OCI-LY3 (cell line): ENCODE data around the gene CLDN17.

Experiments used
- H2AFZ ChIP-seq: fragments of 200-600, 300-600 bp; shearing (Covaris generic); 2 replicates; pipeline ENCODE4 v1.6.0; 2014; ENCODE audit warnings: antibody characterized with exemption, low read depth, low read length
- H3K27ac ChIP-seq: fragments of 200-600, 300-600 bp; sonication (generic); 2 replicates; pipeline ENCODE4 v1.5.1; 2014; ENCODE audit warnings: mild to moderate bottlenecking, low read length, moderate library complexity, mixed read lengths
- H3K27me3 ChIP-seq: fragments of 200-600, 300-600 bp; sonication (generic); 2 replicates; pipeline ENCODE4 v1.6.1; 2014; ENCODE audit warnings: low read depth, low read length, mixed read lengths
- H3K36me3 ChIP-seq: fragments of 200-600, 300-600 bp; sonication (generic); replicated peaks from 2 replicates; pipeline ENCODE3; 2014; ENCODE audit warnings: low read depth, low read length, mixed read lengths
- H3K4me1 ChIP-seq: fragments of 300-600, 200-600 bp; sonication (generic); 2 replicates; pipeline ENCODE4 v1.6.1; 2014; ENCODE audit warnings: low read length, mixed read lengths
- H3K4me2 ChIP-seq: fragments of 200-600, 300-600 bp; sonication (generic); 2 replicates; pipeline ENCODE4 v1.6.1; 2014; ENCODE audit warnings: low read length, mixed read lengths
- H3K4me3 ChIP-seq: fragments of 300-600, 200-600 bp; sonication (generic); 2 replicates; pipeline ENCODE4 v1.5.1; 2014; ENCODE audit warnings: antibody characterized with exemption, mild to moderate bottlenecking, low read length, moderate library complexity
- H3K79me2 ChIP-seq: fragments of 300-600, 200-600 bp; shearing (Covaris generic); 2 replicates; pipeline ENCODE4 v1.6.1; 2014; ENCODE audit warnings: mild to moderate bottlenecking, low read length, mixed read lengths
- H3K9ac ChIP-seq: fragments of 300-600, 200-600 bp; shearing (Covaris generic); 2 replicates; pipeline ENCODE4 v1.6.0; 2014; ENCODE audit warnings: mild to moderate bottlenecking, low read length, moderate library complexity
- H3K9me3 ChIP-seq: fragments of 200-600, 300-600 bp; shearing (Covaris generic); 2 replicates; pipeline ENCODE4 v1.6.1; 2014; ENCODE audit warnings: low read length, mixed read lengths; ENCODE audit not compliant: insufficient read depth
- H4K20me1 ChIP-seq: fragments of 200-600, 300-600 bp; sonication (generic); 2 replicates; pipeline ENCODE4 v1.6.1; 2016; ENCODE audit warnings: low read length, mixed read lengths; ENCODE audit not compliant: insufficient read depth
- EZH2phosphoT487 ChIP-seq: fragments of 200-600 bp; shearing (Covaris generic); IDR thresholded peaks from 2 replicates; pipeline ENCODE4 v1.6.1; 2018; ENCODE audit warnings: antibody characterized with exemption, mixed run types, low read depth
- TF ChIP-seq, protein P1 (sequence below): fragments of 200-600, 300-600 bp; sonication (generic); IDR thresholded peaks from 2 replicates; pipeline ENCODE4 v1.5.1; 2014; ENCODE audit warnings: antibody characterized with exemption, low read length, low read depth

CLDN17 gene

DNA sequence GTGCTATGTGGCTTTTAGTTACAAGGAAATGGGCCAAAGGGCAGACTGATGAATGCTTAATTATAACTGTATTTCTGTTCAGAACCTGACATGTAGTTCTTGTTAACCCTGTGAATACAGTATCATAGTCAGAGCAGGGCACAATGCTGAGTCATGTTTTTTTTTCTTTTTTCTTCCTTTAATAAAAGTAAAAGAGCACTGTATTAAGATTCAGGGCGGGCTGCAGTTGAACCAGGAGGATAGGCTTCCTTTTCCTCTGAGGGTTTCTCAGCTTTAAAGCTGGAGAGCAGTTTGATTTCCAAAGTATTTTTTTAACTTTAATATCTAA, 40.6 kb upstream of the CLDN17 start:
- H3K27me3 ChIP-seq, result no peaks in the 10 kb centered on the region
- no peaks in the 10 kb centered on the region for H4K20me1 ChIP-seq
- H3K4me1 ChIP-seq, result no peaks in the 10 kb centered on the region
- no peak overlapping the region for H3K4me3 ChIP-seq
- H3K27ac ChIP-seq, result no peak overlapping the region
- H3K4me2 ChIP-seq, result no peak overlapping the region
- H2AFZ ChIP-seq, result no peak overlapping the region
- H3K9me3 ChIP-seq, result no peaks in the 10 kb centered on the region
- H3K79me2 ChIP-seq, result no peaks in the 10 kb centered on the region
- no peaks in the 10 kb centered on the region for H3K36me3 ChIP-seq
- TF ChIP-seq, protein P1, sequence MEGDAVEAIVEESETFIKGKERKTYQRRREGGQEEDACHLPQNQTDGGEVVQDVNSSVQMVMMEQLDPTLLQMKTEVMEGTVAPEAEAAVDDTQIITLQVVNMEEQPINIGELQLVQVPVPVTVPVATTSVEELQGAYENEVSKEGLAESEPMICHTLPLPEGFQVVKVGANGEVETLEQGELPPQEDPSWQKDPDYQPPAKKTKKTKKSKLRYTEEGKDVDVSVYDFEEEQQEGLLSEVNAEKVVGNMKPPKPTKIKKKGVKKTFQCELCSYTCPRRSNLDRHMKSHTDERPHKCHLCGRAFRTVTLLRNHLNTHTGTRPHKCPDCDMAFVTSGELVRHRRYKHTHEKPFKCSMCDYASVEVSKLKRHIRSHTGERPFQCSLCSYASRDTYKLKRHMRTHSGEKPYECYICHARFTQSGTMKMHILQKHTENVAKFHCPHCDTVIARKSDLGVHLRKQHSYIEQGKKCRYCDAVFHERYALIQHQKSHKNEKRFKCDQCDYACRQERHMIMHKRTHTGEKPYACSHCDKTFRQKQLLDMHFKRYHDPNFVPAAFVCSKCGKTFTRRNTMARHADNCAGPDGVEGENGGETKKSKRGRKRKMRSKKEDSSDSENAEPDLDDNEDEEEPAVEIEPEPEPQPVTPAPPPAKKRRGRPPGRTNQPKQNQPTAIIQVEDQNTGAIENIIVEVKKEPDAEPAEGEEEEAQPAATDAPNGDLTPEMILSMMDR, result no peak
- no peak for TF ChIP-seq EZH2phosphoT487
- H3K9ac ChIP-seq, result no peak overlapping the region

GRCh38 chr21:30206551-30207251, 40.1 kb upstream of the CLDN17 start:
- H2AFZ ChIP-seq, result no peak overlapping the region
- no peaks in the 10 kb centered on the region for H3K9me3 ChIP-seq
- no peak overlapping the region for H3K9ac ChIP-seq
- H3K27ac ChIP-seq, result no peak overlapping the region
- no peaks in the 10 kb centered on the region for H3K4me1 ChIP-seq
- TF ChIP-seq EZH2phosphoT487, result no peak
- TF ChIP-seq, protein P1, result no peak
- H3K79me2 ChIP-seq, result no peaks in the 10 kb centered on the region
- no peaks in the 10 kb centered on the region for H4K20me1 ChIP-seq
- no peak overlapping the region for H3K4me2 ChIP-seq
- H3K27me3 ChIP-seq, result no peaks in the 10 kb centered on the region
- no peaks in the 10 kb centered on the region for H3K36me3 ChIP-seq
- H3K4me3 ChIP-seq, result no peak overlapping the region

DNA sequence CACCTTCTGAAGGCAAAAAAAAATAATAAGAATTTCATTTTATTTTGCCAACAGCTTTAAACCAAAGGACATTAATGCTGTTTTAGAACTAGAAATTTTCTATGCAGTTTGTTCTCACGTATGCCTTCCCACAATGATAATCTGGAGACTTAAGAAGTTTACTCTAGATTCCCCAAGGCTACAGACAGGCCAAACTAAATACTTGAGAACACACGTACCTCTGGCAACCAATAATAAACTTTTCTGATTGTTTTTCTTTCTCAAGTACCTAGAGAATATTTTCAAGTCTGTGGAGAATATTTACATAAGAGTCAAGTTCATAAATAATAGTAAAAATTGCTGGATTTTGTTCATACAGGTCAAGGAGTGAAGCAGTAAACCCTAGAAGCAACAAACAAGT, 33.4 kb upstream of the CLDN17 start:
- no peaks in the 10 kb centered on the region for H4K20me1 ChIP-seq
- no peak overlapping the region for H3K27ac ChIP-seq
- H3K36me3 ChIP-seq, result no peaks in the 10 kb centered on the region
- no peaks in the 10 kb centered on the region for H3K9me3 ChIP-seq
- H3K27me3 ChIP-seq, result no peaks in the 10 kb centered on the region
- no peak overlapping the region for H3K4me3 ChIP-seq
- no peak overlapping the region for H3K9ac ChIP-seq
- no peaks in the 10 kb centered on the region for H3K79me2 ChIP-seq
- no peak overlapping the region for H2AFZ ChIP-seq
- no peaks in the 10 kb centered on the region for H3K4me1 ChIP-seq
- TF ChIP-seq EZH2phosphoT487, result no peak
- TF ChIP-seq, protein P1, result no peak
- no peak overlapping the region for H3K4me2 ChIP-seq

- Histone ChIP-seq H3K9ac (no peak overlapping the region), H4K20me1 (no peaks in the 10 kb centered on the region), H3K36me3 (no peaks in the 10 kb centered on the region), H3K27ac (no peak overlapping the region), H3K4me1 (no peaks in the 10 kb centered on the region), H3K4me2 (peak overlapping the region; percentile 27; the same call in 1 of the 2 replicates), H3K4me3 (no peak overlapping the region), H2AFZ (0 out of 2 replicates have a peak overlapping the region, but pooled peaks have one; percentile 23), H3K9me3 (no peaks in the 10 kb centered on the region), H3K79me2 (no peaks in the 10 kb centered on the region), H3K27me3 (no peaks in the 10 kb centered on the region)
- TF ChIP-seq, protein P1, result peak; percentile 82
- TF ChIP-seq EZH2phosphoT487, result no peak
Measured at GRCh38 chr21:30194701-30195299, 28.2 kb upstream of the CLDN17 start.
